ENCODE data around the gene CHRNA9.
"Not testable (repeated sequence)": the region's sequence is repeated elsewhere in the genome, so short reads cannot be mapped to it uniquely, and the experiment has no call there.

The CHRNA9 gene

DNA sequence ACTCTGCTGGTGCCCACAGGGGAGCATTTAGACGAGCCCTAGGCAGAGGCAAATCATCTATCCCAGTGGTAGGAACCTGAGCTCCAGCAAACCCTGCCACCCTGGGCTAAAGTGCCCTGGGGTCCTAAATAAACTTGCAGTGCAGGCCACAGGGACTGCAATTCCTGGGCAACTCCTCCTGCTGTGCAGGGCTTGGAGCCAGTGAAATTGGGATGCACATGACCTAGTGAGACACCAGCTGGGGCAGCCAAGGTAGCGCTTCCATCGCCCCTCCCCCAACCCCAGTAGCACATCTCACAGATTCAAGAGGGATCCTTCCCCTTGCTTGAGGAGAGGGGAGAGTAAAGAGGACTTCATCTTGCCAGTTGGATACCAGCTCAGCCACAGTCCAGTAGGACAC is 44.1 kb downstream of the CHRNA9 start:
- DNase-seq (ENCODE audit: low read depth in 3 of 3) = no peak

DNA sequence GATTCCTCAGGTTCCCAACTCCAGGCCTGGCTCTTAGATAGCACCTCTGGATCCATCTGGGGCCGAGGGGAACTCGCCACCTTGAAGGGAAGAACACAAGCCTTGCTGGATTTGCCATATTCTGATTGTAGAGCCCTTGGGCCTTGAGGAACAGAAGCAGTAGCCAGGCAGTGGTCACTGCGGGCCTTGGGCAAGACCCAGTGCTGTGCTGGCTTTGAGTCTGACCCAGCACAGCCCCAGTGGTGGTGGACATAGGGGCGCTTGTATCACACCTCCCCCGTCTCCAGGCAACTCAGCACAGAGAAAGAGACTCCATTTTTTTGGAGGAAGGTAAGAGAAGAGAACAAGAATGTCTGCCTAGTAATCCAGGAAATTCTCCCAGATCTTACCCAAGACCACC is 45.5 kb downstream of the CHRNA9 start:
- no peak for DNase-seq (ENCODE audit: low read depth in 3 of 3)

DNA sequence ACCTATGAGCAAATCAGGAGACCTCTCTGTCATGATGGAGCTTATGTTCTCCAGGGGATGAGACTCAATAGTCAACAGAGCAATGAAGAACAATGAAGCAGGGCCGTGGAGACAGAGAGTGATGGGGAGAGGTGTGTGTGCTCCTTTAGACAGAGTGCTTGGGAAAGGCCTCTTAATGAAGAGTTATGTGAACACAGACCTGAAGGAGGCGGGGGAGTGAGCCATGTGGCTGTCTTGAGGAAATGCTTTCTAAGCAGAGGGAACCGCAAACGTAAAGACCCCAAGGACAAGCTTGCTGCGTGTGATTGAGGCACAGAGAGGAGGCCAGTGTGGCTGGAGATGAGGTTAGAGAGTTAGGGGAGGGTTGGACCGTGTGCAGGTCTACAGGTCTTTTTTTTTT is 53.1 kb downstream of the CHRNA9 start:
- DNase-seq (ENCODE audit: low read depth in 3 of 3) = no peak

DNA sequence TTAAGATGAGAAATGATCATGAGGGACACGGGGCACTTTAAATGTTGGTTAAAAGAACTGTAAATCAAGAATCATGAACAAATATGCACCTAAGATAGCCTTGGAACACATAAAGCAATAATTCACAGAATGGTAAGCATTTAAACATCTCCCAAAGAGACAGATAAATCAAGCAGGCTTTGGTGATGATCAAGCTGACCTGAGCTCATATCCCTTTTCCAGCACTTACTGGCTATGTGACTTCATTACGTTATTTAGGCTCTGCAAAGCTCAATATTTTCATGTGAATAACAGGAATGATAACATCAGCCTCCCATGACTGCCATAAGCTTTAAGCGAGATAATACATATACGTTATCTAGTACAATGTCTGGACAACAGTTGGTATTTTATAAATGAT is 54.9 kb downstream of the CHRNA9 start:
- no peak for DNase-seq (ENCODE audit: low read depth in 3 of 3)

DNA sequence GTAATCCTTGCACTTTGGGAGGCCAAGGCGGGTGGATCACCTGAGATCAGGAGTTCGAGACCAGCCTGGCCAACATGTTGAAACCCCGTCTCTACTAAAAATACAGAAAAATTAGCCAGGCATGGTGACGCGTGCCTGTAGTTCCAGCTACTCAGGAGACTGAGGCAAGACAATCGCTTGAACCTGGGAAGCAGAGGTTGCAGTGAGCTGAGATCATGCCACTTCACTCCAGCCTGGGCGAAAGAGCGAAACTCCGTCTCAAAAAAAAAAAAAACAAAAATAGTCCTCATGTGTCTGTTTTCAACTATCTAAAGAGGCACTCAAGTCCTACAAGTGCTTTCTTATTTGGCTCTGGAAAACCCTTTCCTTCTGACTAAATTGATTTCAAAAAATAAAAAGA is 57.1 kb downstream of the CHRNA9 start:
- DNase-seq (ENCODE audit: low read depth in 3 of 3) = not testable (repeated sequence)

DNA sequence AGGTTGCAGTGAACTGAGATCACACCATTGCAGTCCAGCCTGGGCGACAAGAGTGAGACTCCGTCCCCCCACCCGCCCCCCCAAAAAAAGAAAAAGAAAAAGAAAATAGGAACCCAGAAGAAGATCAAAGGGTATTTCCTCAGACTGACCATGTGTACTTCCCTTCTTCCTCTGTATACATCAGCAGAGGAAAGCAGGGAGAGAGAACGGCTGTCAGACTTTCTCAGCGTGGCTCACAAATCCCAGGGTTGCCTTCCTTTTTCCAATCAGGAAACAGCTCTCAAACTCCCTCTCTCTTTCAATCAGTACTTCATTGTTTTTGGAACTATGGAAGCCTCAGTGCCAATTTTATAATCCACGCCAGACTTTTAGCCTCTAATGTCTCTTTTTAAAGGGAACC is 59.1 kb downstream of the CHRNA9 start:
- no peak for DNase-seq (ENCODE audit: low read depth in 3 of 3)

DNA sequence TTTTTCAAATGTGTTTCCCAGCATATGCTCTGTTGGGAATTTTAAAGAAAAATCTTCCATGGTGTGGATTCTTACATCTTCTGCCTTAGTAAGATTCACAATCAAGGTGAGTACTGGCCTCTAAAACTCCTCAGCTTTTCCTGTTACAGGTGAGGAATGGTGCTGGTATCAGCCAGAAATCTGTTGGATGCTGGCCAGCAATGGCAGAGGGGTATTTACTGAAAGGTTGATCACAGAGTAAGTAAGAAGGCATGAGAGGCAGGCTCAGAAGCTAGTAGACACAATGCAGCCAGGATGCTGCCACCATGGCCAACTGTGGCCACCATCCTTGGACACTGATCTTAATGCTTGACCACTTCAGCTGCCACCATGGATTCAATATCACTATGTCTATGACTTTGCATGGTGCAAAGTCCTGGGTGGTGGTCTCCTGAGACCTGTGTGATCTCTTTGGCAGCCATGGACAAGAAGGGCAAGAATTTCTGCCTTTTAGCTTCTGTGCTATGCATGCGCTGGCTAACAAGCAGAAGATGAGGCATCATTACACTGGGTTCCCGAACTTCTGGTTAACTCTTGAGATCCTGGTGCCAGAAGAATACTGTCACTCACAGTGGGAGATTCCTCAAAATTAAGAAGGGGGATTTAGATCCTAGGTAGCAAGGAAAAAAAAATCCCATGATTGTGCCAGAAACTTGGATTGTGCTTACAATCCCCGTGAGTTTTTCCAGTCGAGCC is 60.2 kb downstream of the CHRNA9 start:
- DNase-seq (ENCODE audit: low read depth in 3 of 3) = no peak

DNA sequence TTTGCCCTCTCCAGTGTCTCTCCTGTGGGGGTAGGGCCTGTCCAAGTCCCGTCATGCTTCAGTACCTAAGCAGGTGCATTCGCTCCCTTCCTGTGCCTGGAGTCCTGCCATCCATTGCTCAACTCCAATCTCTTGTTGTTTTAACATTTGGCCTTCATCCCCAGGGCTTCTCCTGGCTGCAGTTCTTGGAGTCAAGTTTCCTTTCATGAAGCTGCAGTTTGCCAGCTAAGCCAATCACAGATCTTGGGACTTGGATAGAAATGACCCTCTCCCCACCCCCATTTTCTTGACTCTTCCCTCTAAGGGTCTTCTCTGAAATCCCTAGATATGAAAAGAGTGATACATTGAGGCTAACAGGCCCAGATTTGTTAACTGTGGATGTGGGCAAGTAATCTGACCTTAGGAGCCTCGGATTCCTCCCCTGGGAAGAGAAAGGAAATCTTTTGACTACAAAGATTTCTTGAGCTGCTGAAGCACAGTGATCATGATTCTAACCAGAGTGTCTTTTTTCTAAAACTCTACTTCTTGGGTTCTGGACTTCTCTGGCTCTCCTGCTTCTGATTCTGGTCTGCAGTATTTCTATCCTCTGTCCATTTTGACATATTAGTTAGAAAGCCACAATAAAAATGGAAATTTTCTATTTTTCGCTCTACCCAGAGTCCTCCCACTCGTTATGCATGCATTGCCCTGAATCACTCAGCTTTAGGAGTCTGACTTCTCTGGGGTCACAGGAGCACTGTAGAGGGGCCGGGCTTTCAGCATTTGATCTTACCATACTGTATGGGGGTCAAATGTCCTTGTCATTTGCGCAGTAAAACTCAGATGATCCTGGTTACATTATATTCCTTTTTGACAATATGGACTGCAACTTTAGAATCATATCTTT is 61.0 kb downstream of the CHRNA9 start:
- DNase-seq (ENCODE audit: low read depth in 3 of 3) = no peak

DNA sequence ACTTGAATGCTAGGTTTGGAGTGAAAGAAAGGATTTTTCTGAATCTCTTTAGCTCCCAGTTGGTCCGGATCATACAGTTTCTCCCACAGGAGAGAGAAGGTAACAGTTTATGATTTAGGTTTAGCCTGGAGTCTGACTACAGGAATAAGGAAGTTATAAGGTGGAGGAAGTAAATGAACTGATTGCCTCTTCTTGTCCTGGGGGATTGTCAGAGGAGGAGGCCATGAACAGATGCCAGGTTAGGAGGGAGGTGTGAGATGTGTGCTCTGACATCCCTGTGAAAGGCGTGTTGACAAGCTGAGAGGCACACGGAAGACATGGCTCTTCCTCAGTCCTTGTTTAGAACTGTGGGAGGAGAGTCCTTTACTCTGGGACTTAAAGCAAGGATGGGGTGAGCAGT is 64.4 kb downstream of the CHRNA9 start:
- DNase-seq (ENCODE audit: low read depth in 3 of 3) = no peak

DNA sequence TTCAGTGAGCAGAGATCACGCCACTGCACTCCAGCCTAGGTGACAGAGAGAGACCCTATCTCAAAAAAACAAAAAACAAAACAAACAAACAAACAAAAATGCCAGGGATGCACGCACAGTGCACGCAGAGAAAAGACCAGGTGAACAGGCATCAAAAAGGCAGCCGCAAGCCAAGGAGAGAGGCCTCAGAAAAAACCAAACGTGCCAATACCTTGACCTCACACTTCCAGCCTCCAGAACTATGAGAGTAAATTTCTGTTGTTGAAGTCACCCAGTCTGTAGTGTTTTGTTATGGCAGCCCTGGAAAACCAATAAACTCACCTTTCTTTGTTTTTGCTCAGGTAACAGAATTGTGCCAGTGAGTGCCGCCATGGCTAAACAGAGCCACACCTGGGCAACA is 66.0 kb downstream of the CHRNA9 start:
- no peak for DNase-seq (ENCODE audit: low read depth in 3 of 3)

DNA sequence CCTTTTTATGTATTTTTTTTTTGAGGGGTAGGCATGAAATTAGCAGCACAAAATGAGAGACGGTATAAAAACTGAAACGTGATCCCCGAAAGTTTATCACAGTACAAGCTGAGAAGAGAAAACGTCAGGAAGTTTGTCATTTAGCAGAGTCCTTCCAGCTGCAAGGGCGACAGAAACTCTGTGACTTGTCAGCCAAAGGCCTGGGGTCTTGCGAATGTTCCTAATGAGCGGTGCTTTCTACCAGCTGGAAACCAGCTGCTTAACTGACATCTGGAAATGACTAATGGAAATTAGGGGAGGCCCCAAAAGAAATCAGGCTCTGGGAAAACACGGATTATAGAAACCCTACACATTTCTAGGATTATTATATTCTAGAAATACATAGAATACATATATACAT is 66.5 kb downstream of the CHRNA9 start:
- no peak for DNase-seq (ENCODE audit: low read depth in 3 of 3)

DNA sequence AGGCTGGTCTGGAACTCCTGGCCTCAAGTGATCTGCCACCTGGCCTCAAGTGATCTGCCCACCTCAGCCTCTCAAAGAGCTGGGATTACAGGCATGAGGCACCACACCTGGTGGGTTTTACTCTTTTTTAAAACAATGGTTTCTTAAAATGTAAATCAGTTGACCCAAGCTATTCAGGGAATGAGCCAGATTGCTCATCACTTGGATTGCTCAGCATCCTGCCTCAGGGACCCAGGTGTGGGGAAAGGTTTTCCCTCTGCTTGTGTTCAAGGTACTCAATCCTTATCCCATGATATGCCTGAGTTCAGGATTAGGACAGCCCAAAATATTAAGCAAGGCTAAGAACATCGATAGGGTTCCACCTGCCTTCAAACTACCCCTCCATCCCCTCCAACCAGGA is 67.4 kb downstream of the CHRNA9 start:
- DNase-seq (ENCODE audit: low read depth in 3 of 3) = no peak

DNA sequence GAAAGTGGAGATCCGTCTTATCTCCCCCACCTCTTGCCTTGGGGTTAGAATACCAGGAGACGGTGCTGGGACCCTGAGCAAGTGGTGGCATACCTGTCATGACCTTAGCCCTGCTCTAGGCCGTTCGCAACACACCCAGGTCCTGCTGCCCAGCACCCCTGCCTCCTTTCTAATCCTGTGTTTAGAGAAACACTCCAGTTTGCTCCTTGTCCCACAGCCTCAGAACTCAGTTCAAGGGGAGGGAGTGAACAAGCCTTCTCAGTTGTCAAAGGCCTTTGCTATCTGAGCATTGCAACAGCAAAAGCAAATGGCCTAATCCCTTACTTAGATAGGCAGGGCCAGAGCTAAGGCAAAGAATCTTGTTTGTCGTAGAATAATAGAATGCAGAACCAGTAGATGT is 67.9 kb downstream of the CHRNA9 start:
- no peak for DNase-seq (ENCODE audit: low read depth in 3 of 3)
